ENCODE data around the gene PPM1G.

DNA sequence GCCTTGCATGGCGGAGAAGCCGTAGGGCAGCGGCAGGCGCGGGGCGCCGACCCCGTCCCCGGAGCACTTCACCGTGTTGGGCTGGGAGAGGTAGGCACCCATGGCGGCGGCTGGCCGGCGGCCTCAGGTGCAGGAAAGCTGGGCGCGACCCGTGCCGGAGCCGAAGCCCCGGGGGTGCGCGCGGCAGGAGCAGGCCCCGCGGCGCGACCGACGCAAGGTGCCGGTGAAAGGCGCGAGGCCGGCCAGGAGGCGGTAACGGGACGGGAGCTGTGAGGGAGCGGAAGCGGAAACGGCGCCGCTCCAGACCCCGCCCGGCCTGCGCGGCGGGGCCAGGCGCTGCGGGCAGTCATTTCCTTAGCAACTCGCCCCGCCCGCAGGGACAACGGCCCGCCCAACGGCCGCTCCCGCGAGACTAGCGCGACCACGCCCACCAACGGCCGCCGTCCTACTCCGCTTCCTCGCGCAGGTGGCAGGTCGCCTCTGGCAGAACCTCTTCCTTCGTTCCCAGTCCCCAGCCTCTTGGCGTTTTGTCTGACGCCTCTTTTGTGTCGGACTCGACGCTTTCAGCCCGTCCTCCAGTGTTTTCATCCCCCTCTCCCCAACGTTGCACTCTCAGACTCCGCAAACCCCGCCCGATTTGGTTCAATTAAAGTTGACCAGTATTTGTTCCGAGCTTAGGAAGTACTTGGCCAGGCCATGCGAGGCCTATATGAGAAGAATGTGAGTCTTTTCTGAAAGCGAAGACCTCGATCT is at the start of gene PPM1G:
- no peak for TF ChIP-seq EZH2 (IDR thresholded peaks at IDR 0.05)
- TF ChIP-seq, protein P1, sequence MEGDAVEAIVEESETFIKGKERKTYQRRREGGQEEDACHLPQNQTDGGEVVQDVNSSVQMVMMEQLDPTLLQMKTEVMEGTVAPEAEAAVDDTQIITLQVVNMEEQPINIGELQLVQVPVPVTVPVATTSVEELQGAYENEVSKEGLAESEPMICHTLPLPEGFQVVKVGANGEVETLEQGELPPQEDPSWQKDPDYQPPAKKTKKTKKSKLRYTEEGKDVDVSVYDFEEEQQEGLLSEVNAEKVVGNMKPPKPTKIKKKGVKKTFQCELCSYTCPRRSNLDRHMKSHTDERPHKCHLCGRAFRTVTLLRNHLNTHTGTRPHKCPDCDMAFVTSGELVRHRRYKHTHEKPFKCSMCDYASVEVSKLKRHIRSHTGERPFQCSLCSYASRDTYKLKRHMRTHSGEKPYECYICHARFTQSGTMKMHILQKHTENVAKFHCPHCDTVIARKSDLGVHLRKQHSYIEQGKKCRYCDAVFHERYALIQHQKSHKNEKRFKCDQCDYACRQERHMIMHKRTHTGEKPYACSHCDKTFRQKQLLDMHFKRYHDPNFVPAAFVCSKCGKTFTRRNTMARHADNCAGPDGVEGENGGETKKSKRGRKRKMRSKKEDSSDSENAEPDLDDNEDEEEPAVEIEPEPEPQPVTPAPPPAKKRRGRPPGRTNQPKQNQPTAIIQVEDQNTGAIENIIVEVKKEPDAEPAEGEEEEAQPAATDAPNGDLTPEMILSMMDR (IDR thresholded peaks at IDR 0.05 in 2 of 3, conservative IDR thresholded peaks at IDR 0.05 in 1 of 3; ENCODE audit: borderline replicate concordance in 1 of 3, insufficient read depth in 1 of 3, low read depth in 2 of 3, low read length in 2 of 3), result no peak
- TF ChIP-seq SIN3A (IDR thresholded peaks at IDR 0.05; ENCODE audit: low read depth), result peak; percentile 88
- TF ChIP-seq, protein P2, sequence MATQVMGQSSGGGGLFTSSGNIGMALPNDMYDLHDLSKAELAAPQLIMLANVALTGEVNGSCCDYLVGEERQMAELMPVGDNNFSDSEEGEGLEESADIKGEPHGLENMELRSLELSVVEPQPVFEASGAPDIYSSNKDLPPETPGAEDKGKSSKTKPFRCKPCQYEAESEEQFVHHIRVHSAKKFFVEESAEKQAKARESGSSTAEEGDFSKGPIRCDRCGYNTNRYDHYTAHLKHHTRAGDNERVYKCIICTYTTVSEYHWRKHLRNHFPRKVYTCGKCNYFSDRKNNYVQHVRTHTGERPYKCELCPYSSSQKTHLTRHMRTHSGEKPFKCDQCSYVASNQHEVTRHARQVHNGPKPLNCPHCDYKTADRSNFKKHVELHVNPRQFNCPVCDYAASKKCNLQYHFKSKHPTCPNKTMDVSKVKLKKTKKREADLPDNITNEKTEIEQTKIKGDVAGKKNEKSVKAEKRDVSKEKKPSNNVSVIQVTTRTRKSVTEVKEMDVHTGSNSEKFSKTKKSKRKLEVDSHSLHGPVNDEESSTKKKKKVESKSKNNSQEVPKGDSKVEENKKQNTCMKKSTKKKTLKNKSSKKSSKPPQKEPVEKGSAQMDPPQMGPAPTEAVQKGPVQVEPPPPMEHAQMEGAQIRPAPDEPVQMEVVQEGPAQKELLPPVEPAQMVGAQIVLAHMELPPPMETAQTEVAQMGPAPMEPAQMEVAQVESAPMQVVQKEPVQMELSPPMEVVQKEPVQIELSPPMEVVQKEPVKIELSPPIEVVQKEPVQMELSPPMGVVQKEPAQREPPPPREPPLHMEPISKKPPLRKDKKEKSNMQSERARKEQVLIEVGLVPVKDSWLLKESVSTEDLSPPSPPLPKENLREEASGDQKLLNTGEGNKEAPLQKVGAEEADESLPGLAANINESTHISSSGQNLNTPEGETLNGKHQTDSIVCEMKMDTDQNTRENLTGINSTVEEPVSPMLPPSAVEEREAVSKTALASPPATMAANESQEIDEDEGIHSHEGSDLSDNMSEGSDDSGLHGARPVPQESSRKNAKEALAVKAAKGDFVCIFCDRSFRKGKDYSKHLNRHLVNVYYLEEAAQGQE (IDR thresholded peaks at IDR 0.05; ENCODE audit: low read depth), result no peak
- TF ChIP-seq CEBPB (IDR thresholded peaks at IDR 0.05; ENCODE audit: low read depth), result no peak
- TF ChIP-seq ELF1 (IDR thresholded peaks at IDR 0.05; ENCODE audit: borderline replicate concordance, low read depth), result peak; percentile 46; the same call in 1 of the 2 replicates
- peak; percentile 79 for TF ChIP-seq SP1 (IDR thresholded peaks at IDR 0.05; ENCODE audit: low read depth)
- no peak for TF ChIP-seq EZH2phosphoT487 (IDR thresholded peaks at IDR 0.05; ENCODE audit: borderline replicate concordance)
- no peak for TF ChIP-seq JUND (IDR thresholded peaks at IDR 0.05)
- no peak for TF ChIP-seq RAD21 (IDR thresholded peaks at IDR 0.05; ENCODE audit: low read depth)
- no peak for TF ChIP-seq FOSL1 (IDR thresholded peaks at IDR 0.05; ENCODE audit: low read depth)
- TF ChIP-seq ATF3 (IDR thresholded peaks at IDR 0.05), result no peak

Data from HCT116 (cell line).